HUES64 (cell line): ENCODE data around the gene NPTX2.

ENCODE experiments used
- H3K27ac ChIP-seq: 2 replicates; pipeline ENCODE4 v1.7.0; 2013; ENCODE audit warnings: low read depth, low read length, inconsistent platforms
- H3K27me3 ChIP-seq: 2 replicates; pipeline ENCODE4 v1.6.1; 2013; ENCODE audit warnings: mild to moderate bottlenecking, low read length; ENCODE audit not compliant: insufficient read depth
- H3K36me3 ChIP-seq: 2 replicates; pipeline ENCODE4 v1.6.1; 2013; ENCODE audit warnings: mild to moderate bottlenecking, low read length; ENCODE audit not compliant: insufficient read depth
- H3K4me1 ChIP-seq: 2 replicates; pipeline ENCODE4 v1.6.1; 2013; ENCODE audit warnings: mild to moderate bottlenecking, low read length, moderate library complexity; ENCODE audit not compliant: insufficient read depth
- H3K4me3 ChIP-seq: 2 replicates; pipeline ENCODE4 v1.5.1; 2013; ENCODE audit warnings: mild to moderate bottlenecking, low read length, moderate library complexity
- H3K9ac ChIP-seq: 2 replicates; pipeline ENCODE4 v1.6.1; 2013; ENCODE audit warnings: mild to moderate bottlenecking, low read depth, low read length
- H3K9me3 ChIP-seq: 2 replicates; pipeline ENCODE4 v1.6.1; 2013; ENCODE audit warnings: low read depth, low read length; ENCODE audit not compliant: insufficient read depth
- WGBS: fragments of 150-250, 120-280 bp; methylation state at CpG from one replicate; pipeline ENCODE4 v1.1.7; 2013; ENCODE audit warnings: missing lambda C conversion rate; 5-methylcytosine and 5-hydroxymethylcytosine counted together

Gene NPTX2

DNA sequence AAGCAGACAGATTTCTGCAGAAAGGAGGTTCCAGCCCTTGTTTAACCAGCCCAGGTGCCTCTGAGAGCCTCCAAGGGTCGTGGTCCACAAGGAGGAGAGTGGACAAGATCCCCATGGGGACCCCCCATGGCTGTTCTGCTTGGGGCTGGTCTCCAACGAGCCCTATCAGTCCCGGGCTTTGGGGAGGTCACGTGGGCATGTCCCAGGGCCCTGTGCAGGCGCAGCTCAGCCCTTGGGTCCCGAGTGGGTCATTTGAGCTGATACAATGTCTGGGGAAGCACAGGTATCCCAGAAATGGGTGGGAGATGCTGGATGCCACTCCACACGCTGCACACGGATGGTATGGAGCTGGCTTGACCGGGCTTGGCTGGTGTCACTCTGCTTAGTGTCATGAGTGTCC lies 57.8 kb downstream of the NPTX2 start:
- Histone ChIP-seq H3K27me3 (no peaks in the 10 kb centered on the region; the same call in none of the 2 replicates), H3K4me1 (no peaks in the 10 kb centered on the region), H3K36me3 (no peaks in the 10 kb centered on the region), H3K27ac (no peak overlapping the region), H3K9me3 (peaks cover 5% of the 10 kb centered on the region; the same call in 1 of the 2 replicates), H3K4me3 (no peak overlapping the region), H3K9ac (no peak overlapping the region)
- 81% methylated on average over 9 of the region's 9 CpGs for WGBS

DNA sequence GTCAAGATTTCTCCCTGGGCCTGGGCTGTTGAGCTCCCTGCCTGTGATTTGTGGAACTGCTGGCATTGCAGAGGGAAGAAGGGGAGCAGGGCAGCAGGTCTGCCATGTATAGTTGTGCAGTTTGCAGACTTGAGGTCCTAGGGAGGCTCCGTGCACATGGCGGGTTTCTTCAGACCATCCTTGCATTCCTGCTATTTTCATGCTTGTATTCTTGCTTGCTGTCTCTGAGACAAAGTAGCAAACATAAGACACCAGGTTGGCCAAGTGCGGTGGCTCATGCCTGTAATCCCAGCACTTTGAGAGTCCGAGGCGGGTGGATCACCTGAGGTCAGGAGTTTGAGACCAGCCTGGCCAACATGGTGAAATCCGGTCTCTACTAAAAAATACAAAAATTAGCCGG lies 61.1 kb downstream of the NPTX2 start:
- WGBS: 94% methylated on average over 7 of the region's 7 CpGs
- H3K36me3 ChIP-seq: no peaks in the 10 kb centered on the region
- H3K27ac ChIP-seq: no peak overlapping the region
- H3K4me1 ChIP-seq: no peaks in the 10 kb centered on the region
- H3K9ac ChIP-seq: no peak overlapping the region
- H3K27me3 ChIP-seq: no peaks in the 10 kb centered on the region
- no peak overlapping the region for H3K4me3 ChIP-seq
- no peaks in the 10 kb centered on the region for H3K9me3 ChIP-seq
